Stimulated activated naive CD8-positive, alpha-beta T cell treated with anti-CD3 and anti-CD28 coated beads, Interleukin-15, Interleukin-2, amounts not matched to agents 100 ng/mL and 50 ng/mL, for 24 hours (primary cell): ENCODE results near the gene NPFF.

ENCODE experiments used
- H3K27ac Mint-ChIP-seq: one replicate; pipeline ENCODE4 v1.8.0; 2021; ENCODE audit warnings: mild to moderate bottlenecking, mixed read lengths
- H3K27me3 Mint-ChIP-seq: one replicate; pipeline ENCODE4 v1.8.0; 2021; ENCODE audit warnings: mixed read lengths
- H3K36me3 Mint-ChIP-seq: one replicate; pipeline ENCODE4 v1.8.0; 2021; ENCODE audit warnings: low read depth, mixed read lengths
- H3K4me1 Mint-ChIP-seq: one replicate; pipeline ENCODE4 v1.8.0; 2021; ENCODE audit warnings: low read depth, mixed read lengths
- H3K4me3 Mint-ChIP-seq: one replicate; pipeline ENCODE4 v1.8.0; 2021; ENCODE audit warnings: mild to moderate bottlenecking, mixed read lengths
- H3K9me3 Mint-ChIP-seq: one replicate; pipeline ENCODE4 v1.8.0; 2021; ENCODE audit warnings: mixed read lengths

The NPFF gene

DNA sequence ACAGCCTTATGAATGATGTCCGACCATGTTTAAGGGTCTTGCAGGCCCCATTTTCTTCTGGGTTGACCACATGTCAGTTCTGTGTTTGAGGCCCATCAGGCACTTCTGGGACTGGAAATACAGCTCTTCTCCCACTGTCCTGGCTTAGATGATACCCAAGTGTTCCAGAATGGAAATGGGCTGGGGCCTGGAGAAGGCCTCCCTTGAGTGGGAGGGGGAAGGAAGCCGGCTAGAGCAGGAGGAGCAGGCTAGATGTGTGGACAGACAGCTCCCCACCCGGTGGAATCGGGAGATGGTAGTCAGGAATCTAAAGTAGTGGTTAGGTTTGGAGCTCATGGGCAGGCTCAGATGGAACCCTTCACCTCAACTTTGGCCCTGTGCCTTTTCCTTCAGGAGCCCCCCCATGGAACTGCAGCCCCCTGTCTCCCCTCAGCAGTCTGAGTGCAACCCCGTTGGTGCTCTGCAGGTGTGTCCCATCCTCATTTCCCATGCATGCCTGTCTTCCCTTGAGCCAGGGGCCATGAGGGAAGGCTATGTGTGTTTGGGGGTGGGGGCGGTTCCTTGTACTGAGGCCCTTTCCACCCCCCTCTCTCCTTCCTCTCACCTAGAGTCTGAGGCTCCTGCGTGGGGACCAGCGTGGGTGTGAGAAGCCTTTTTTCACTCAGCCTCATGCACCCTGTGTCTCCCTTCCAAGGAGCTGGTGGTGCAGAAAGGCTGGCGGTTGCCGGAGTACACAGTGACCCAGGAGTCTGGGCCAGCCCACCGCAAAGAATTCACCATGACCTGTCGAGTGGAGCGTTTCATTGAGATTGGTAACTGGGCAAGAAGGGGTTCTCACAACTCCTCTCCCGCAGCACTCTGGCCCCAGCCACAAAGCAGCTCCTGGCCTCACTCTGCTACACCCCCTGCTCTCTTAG is 3.0 kb downstream of the NPFF start:
- Mint-ChIP-seq H3K4me1 (peaks cover 30% of the 10 kb centered on the region), H3K36me3 (peaks cover 13% of the 10 kb centered on the region), H3K9me3 (no peaks in the 10 kb centered on the region), H3K27ac (no peak overlapping the region), H3K27me3 (no peaks in the 10 kb centered on the region), H3K4me3 (no peak overlapping the region)

DNA sequence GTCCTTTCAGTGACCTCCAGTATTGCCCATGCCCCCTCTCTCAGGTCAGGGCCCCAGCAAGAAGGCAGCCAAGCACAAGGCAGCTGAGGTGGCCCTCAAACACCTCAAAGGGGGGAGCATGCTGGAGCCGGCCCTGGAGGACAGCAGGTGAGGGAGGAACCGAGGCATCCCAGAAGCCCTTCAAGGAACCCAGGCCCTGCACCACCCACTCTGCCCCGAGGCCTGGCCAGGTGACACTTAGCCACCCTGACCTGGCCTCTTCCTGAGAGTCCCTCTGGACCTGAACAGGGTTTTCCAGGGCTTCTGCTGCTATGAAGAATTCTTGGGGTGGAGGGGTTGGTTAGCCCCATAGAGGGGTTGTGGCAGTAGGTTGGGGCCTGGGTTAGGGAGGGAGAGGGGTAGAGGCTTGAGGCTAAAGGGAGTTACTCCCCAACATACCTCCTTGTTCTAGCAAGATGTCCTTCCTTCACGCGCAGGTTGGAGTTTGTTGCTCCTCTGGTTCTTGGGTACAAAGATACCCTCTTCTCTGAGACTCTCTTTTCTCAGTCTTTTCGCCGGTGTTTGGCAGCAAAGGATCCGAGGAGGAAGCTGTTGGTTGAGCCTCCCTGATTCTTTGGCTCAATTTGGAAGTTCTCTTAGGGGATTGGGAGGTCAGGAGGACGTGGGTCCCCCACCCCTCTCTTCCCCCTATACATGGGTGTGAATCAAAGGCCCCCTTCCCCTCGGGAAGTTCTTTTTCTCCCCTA is 4.1 kb downstream of the NPFF start:
- no peak overlapping the region for H3K4me3 Mint-ChIP-seq

DNA sequence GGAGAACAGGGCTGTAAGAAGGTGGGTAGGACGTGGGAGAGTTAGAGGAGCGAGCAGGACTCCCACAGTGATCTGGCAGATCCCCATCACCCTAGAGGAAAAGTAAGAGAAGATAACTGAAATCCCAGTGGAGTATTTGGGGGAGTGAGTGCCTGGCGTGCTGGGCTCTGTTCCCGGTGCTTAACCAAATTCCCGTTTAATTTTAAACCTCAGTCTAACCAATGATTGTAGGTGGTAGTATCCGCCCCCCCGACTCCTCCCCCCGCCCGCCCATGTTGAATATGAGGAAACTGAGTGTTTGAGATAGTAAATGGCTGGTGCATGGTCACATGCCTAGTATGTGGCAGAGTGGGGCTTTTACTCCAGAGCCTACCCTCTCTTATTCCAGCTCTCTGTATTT is 5.0 kb downstream of the NPFF start:
- Mint-ChIP-seq H3K4me1 (peaks cover 39% of the 10 kb centered on the region), H3K27me3 (no peaks in the 10 kb centered on the region), H3K4me3 (peak overlapping the region; percentile 89), H3K36me3 (peaks cover 13% of the 10 kb centered on the region), H3K9me3 (no peaks in the 10 kb centered on the region), H3K27ac (peak overlapping the region; percentile 89)

More for the DNA sequence above, 4.1 kb downstream of the NPFF start:
- Mint-ChIP-seq H3K27ac (no peak overlapping the region), H3K9me3 (no peaks in the 10 kb centered on the region), H3K27me3 (no peaks in the 10 kb centered on the region), H3K4me1 (peaks cover 35% of the 10 kb centered on the region), H3K36me3 (peaks cover 13% of the 10 kb centered on the region)

DNA sequence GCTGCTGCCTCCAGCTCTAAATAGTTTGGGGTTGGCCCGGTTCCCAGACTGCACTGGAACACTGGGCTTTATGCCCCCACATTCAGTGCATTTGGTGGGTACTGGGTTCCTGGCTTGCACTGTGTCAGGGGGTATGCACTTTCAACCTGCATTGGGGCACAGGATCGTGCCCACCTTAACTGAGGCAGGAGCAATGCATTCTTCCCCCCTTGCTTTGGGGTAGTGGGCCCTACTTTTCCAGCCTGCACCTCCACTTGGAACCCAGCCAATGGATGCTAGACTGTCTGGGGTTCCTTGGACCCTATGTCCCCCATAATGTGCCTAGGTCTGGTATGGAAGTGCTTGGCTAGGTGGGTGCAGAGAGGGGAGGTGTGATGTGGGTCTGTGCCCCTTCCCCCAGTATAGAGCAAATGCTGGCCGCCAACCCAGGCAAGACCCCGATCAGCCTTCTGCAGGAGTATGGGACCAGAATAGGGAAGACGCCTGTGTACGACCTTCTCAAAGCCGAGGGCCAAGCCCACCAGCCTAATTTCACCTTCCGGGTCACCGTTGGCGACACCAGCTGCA is 5.6 kb downstream of the NPFF start:
- Mint-ChIP-seq H3K36me3 (peaks cover 13% of the 10 kb centered on the region), H3K9me3 (no peaks in the 10 kb centered on the region), H3K27me3 (no peaks in the 10 kb centered on the region), H3K4me3 (peak overlapping the region; percentile 89), H3K27ac (peak overlapping the region; percentile 89), H3K4me1 (peaks cover 39% of the 10 kb centered on the region)

DNA sequence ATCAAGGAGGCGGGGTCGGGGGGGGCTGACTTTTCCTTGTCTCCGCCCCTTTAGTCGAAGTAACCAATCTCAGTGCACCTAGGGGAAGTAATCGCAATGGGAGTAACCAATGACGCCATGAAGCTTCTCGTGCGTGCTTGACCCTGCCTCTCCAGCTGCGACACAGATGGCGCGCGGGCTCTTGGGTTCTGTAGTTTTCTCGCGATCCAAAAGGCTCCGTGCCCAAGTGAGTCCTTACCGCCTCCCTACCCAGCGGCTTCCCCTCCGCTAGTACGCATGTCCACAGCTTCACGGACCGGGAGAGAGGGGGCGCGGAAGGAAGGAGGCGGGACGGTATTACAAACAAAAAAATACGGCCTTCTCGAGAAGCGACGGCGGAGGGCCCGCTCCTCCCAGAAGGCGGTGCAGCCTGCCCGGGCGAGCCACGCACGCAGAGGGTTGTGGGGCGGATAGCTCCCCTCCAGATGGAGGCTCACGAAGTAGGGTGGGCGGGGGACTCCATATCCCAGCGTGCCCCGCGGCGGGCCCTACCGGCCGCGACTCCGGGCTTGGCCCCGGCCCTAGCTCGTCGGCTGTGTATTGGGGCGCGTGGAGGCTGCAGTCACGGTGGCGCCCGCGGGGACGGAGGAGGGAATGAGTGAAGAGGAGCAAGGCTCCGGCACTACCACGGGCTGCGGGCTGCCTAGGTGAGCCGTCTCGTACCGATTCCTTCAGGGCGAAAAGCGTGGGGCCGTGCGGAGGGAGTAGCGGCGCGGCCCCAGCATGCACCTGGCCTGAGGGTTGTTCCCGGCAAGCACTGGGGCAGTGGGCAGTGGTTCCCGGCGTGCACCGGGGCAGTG is 6.3 kb downstream of the NPFF start, which contains the start of gene TARBP2:
Gene TARBP2 (plus strand): TSS at position 508 of the 839 bp plus-strand sequence. CDS start 126 bp downstream, at position 634.
- Mint-ChIP-seq H3K27ac (peak within 1 kb of the TSS; percentile 89), H3K9me3 (no peaks in the 10 kb centered on the region), H3K4me1 (peaks cover 39% of the 10 kb centered on the region), H3K36me3 (peaks cover 12% of the 10 kb centered on the region), H3K4me3 (peak within 1 kb of the TSS; percentile 89), H3K27me3 (no peaks in the 10 kb centered on the region)

DNA sequence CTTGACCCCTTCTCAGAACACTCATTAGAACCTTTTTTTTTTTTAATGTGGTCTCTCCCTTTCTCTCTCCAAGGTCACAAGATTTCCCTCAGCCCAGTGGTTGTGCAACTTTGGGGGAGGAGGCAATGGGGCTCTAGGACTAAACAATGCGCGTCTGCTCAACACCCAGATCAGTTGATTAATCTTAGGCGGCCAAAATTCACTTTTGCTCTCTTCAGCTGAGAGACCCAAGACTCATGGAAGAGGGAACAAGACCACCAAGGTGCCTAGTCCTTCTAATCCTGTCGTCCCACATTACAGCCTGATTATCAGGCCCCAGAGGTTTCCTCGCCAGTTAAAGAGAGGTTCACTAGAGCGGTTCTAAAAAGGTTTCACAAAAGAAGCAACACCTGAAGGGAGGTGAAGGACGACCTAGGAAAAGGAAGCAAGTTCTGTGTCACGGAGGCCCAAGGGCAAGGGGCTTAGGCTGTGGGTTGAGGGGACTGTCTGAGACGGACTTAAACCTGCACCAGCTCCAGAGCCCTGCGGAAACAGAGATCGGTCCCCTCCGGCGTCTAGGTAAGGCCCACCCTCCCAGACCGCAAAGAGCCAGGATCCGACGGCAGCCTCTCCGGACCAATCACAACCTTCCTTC is 7.0 kb downstream of the NPFF start:
- Mint-ChIP-seq H3K4me3 (peak overlapping the region; percentile 89), H3K4me1 (peaks cover 39% of the 10 kb centered on the region), H3K9me3 (no peaks in the 10 kb centered on the region), H3K36me3 (peaks cover 5% of the 10 kb centered on the region), H3K27me3 (no peaks in the 10 kb centered on the region), H3K27ac (peak overlapping the region; percentile 89)

DNA sequence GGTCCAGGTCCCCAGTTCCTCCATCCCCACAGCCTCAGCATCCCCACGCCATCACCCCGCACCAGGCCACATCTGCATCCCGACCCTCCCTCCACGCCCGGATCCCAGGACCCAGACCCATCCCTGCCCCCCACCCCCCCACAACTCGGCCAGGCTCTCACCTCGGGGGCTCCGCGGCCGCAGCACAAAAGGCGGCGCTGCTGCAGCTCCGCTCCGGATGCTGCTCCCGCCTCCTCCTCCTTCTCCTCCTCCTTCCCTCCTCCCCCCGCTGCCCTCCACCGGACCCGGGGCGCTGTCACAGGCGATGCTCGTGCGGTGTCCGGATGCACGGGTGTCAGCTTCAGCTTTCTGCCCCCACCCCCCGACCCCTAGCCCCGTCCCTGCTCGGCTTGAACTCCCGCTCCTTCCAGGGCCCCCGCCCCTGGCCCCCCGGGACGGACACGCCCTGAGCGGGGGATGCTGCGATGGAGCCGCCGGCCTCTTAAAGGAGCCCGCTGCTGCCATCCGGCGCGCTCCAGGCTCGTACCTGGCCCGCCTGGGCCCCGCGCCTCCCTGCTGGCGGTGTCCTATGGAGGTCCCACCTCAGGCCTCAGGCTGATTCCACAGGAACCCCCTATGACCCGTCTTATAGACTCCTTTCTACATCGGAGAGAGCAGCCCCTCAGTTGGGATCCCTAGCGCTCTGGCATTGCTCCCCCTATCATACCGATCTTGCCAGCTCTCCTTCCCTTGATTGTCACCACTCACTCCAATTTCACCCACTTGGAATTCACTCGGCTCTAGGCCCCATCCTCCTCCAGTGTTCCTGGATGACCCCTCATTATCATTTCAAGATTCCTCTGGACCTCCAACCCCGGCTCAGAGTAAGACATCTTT is 7.8 kb downstream of the NPFF start, which contains the start of gene MAP3K12:
Gene MAP3K12 (minus strand): TSS at position 193 of the 876 bp plus-strand sequence. CDS start 12,067 bp downstream, outside the sequence.
- Mint-ChIP-seq H3K9me3 (no peaks in the 10 kb centered on the region), H3K27me3 (no peaks in the 10 kb centered on the region), H3K4me3 (peak within 1 kb of the TSS; percentile 89), H3K4me1 (peaks cover 39% of the 10 kb centered on the region), H3K27ac (peak within 1 kb of the TSS; percentile 89), H3K36me3 (no peaks in the 10 kb centered on the region)

DNA sequence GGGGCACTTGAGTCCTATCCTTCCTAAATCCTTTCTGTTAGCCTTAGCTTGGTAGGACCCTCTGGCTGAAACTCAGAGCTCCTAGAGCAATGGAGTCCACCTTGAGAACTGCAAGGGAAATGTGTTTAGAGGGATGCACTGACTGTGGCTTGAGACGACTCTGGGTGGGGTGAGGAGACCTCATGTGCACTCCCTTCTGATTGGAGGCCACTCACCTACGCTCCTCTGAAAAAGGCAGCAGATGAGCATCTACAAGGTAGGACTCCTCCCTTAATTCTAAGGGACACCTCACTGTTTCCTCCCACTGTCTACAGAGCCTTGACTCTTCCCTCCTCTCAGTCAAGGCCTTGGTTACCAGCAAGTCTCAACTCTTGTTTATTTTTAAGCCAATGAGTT is 9.1 kb downstream of the NPFF start:
- Mint-ChIP-seq H3K4me1 (peaks cover 44% of the 10 kb centered on the region), H3K27me3 (no peaks in the 10 kb centered on the region), H3K27ac (peak overlapping the region; percentile 67), H3K9me3 (no peaks in the 10 kb centered on the region), H3K36me3 (no peaks in the 10 kb centered on the region), H3K4me3 (peak overlapping the region; percentile 89)

DNA sequence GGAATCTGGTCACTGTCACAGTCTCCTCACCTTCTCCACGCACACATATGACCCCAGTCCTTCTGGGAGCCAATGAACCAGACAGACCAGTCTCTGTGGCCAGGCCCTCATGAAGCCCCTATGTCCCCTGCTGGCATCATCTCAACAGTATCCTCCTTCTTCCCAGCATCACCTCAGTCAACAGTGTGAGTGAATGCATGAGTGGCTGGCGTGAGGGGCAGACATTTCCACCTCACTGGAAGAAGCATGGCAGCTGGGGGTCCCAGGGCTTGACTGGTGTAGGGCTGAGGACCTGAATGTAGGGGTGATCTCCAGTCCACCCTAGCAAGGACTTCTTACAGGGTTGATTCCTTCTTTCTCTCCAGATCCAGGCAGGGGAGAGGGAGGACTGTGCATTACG is 9.8 kb downstream of the NPFF start:
- Mint-ChIP-seq H3K36me3 (no peaks in the 10 kb centered on the region), H3K4me3 (no peak overlapping the region), H3K4me1 (peaks cover 42% of the 10 kb centered on the region), H3K9me3 (no peaks in the 10 kb centered on the region), H3K27ac (no peak overlapping the region), H3K27me3 (no peaks in the 10 kb centered on the region)

DNA sequence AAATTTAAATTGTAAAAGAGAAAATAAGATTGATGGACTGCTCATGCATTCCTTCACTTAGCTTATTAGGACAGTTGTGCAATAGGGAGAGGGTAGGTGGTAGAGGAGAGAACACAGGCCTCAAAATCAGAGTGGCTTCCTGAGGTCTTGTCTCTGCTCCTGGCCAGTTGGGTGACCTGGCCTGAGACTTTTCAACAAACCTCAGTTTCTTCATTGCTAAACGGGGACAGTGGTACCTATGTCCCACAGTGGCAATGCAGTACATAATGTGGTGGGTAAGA is 10.6 kb downstream of the NPFF start:
- Mint-ChIP-seq H3K27ac (no peak overlapping the region), H3K4me3 (no peak overlapping the region), H3K27me3 (no peaks in the 10 kb centered on the region), H3K9me3 (no peaks in the 10 kb centered on the region), H3K4me1 (peaks cover 40% of the 10 kb centered on the region), H3K36me3 (no peaks in the 10 kb centered on the region)

DNA sequence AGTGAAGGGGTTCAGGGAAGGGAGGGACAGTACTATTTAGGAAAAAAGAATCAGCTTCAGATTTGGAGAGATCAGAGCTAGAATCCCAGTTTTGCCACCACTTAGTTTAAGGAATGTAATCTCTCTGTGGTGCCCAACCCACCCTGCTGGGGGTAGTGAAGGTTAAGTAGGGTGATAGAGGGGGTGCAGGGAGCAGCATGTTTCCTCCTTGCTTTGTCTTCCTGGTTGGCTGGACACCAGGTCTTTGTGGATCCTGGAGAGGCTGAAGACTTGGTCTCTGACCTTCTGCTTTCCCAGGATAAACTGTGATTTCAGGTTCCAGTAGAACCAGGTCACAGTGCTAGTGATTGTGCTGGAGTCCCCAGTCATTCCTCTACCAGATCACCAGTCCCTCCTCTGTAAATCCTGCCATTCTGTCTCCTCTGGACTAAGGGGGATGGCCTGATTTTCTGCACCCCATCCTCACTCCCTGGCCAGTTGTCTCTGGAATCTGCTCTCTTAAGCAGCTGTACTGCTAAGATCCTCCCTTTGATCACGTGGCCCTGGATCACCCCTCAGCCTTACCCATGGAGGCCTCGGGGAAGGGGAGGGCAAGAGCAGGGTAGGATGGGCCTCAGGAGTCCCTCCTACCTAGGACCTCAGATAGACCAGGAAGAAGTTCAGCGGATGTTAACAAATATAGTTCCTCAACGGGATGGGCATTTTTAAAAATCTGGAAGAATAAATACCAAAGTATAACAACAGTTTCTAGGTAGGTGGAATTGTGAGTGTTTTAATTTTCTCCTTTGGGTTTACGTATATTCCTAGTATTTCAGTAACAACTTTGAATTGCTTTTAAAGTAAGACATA is 11.2 kb downstream of the NPFF start:
- Mint-ChIP-seq H3K4me1 (peaks cover 37% of the 10 kb centered on the region), H3K36me3 (no peaks in the 10 kb centered on the region), H3K9me3 (no peaks in the 10 kb centered on the region), H3K4me3 (no peak overlapping the region), H3K27ac (peak overlapping the region; percentile 27), H3K27me3 (no peaks in the 10 kb centered on the region)

DNA sequence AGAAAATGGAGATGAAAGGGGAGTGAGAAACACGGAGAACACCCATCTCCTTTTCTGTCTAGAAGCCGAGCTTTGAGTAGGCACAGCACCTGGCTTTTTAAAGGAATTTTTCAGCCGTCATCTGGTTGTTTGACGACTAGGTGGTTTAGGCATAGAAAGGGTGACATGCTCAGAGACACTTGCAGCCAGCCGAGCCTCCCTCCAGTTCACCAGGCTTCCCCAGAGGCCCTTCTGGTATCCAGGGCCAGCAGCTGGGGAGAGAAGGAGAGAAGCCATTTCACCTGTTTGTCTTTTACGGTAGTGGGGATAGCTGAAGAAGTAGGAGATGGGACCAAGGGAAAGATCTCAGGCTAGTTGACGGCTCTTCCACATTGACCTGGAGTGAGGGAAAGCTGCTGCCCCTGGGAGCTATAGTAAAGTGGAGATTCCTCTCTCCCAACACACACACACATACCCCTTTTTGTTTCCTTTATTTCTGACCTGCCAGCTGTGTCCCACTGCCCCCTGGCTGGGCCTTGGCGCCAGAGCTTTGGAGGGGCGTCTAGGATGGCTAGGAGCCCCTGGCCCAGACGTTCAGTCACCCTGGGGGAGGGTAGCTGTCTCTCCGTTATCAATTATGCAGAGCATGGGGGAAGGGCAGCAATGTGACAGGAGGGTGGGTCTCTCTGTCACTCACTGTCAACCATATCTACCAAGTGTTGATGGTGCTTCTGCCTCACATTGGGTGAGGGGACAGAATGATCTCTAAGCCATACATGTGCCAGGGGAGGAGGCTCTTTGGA is 13.5 kb downstream of the NPFF start:
- Mint-ChIP-seq H3K9me3 (no peaks in the 10 kb centered on the region), H3K4me1 (peaks cover 27% of the 10 kb centered on the region), H3K27me3 (no peaks in the 10 kb centered on the region), H3K36me3 (no peaks in the 10 kb centered on the region), H3K4me3 (peak overlapping the region; percentile 90), H3K27ac (peak overlapping the region; percentile 89)
